ENCODE measurements around the gene RNF34. TPM values are rescaled to one million over a fixed set of nuclear protein-coding genes. Genes with fewer than 3 reads are reported as not detected.

The RNF34 gene
- total RNA-seq, 1 experiment from 2014 or later = 53.6 TPM

GRCh38 chr12:121456551-121456950, 56.6 kb downstream of the RNF34 start:
- H3K4me1 Mint-ChIP-seq = peaks cover 27% of the 10 kb centered on the region
- H3K9me3 Mint-ChIP-seq = 0 out of 2 replicates have a peak, but pooled peaks cover 9% of the 10 kb centered on the region
- H3K36me3 Mint-ChIP-seq = peaks cover 22% of the 10 kb centered on the region
- peak overlapping the region; percentile 77 for H3K27ac Mint-ChIP-seq
- H3K27me3 Mint-ChIP-seq (ENCODE audit: low read depth) = no peaks in the 10 kb centered on the region
- ChIA-PET CTCF (interaction anchor here (0.7 to 8.7 kb wide), 2 partner anchors 12 to 13 kb away, joined by 3 to 71 read pairs; no protein-coding TSS in a partner anchor), POLR2A (no interaction called here)
- ATAC-seq = no peak
- DNase-seq (ENCODE audit: low spot score) = no peak
- no peak overlapping the region for H3K4me3 Mint-ChIP-seq
- TF ChIP-seq PRDM15 (CRISPR knock-in tag; IDR thresholded peaks at IDR 0.05) = no peak
- TF ChIP-seq ESRRA (CRISPR knock-in tag; IDR thresholded peaks at IDR 0.05; ENCODE audit: borderline replicate concordance) = no peak
- TF ChIP-seq CREM (CRISPR knock-in tag; IDR thresholded peaks at IDR 0.05) = no peak
- no peak for TF ChIP-seq ZNF396 (CRISPR knock-in tag; IDR thresholded peaks at IDR 0.05; ENCODE audit: borderline replicate concordance)
- no peak for TF ChIP-seq GRHL2 (CRISPR knock-in tag; IDR thresholded peaks at IDR 0.05; ENCODE audit: insufficient replicate concordance, severe bottlenecking)

GRCh38 chr12:121461048-121461447, 61.1 kb downstream of the RNF34 start:
- H3K27me3 Mint-ChIP-seq (ENCODE audit: low read depth) = no peaks in the 10 kb centered on the region
- POLR2A ChIA-PET = no interaction called here
- H3K36me3 Mint-ChIP-seq = peaks cover 16% of the 10 kb centered on the region
- no peak overlapping the region for H3K4me3 Mint-ChIP-seq
- ATAC-seq = no peak
- CTCF ChIA-PET = interaction anchor here (1.2 to 1.3 kb wide), 2 partner anchors 16 to 19 kb away, joined by 3 read pairs; no protein-coding TSS in a partner anchor
- no peak for DNase-seq (ENCODE audit: low spot score)
- peaks cover 31% of the 10 kb centered on the region for H3K4me1 Mint-ChIP-seq
- H3K27ac Mint-ChIP-seq = peak overlapping the region; percentile 65
- H3K9me3 Mint-ChIP-seq = 0 out of 2 replicates have a peak, but pooled peaks cover 9% of the 10 kb centered on the region
- TF ChIP-seq NR3C1 (CRISPR knock-in tag; conservative IDR thresholded peaks at IDR 0.05; ENCODE audit: low read depth) (no peak), MLX (CRISPR knock-in tag; IDR thresholded peaks at IDR 0.05) (no peak), ESRRA (CRISPR knock-in tag; IDR thresholded peaks at IDR 0.05; ENCODE audit: borderline replicate concordance) (no peak), JUN (CRISPR knock-in tag; IDR thresholded peaks at IDR 0.05) (no peak), USF2 (CRISPR knock-in tag; IDR thresholded peaks at IDR 0.05) (no peak), AR (CRISPR knock-in tag; IDR thresholded peaks at IDR 0.05) (no peak), OVOL2 (CRISPR knock-in tag; IDR thresholded peaks at IDR 0.05; ENCODE audit: borderline replicate concordance) (no peak), ZNF317 (CRISPR knock-in tag; IDR thresholded peaks at IDR 0.05; ENCODE audit: borderline replicate concordance, low read depth) (no peak), NR2C2 (CRISPR knock-in tag; IDR thresholded peaks at IDR 0.05) (no peak), CBFB (CRISPR knock-in tag; IDR thresholded peaks at IDR 0.05; ENCODE audit: low read depth) (no peak), STAT6 (CRISPR knock-in tag; conservative IDR thresholded peaks at IDR 0.05; ENCODE audit: low read depth) (no peak), AFF4 (CRISPR knock-in tag; IDR thresholded peaks at IDR 0.05; ENCODE audit: borderline replicate concordance) (no peak), ZNF512 (CRISPR knock-in tag; IDR thresholded peaks at IDR 0.05; ENCODE audit: borderline replicate concordance) (no peak)

Measured in WTC11 (cell line).